Upper lobe of right lung (tissue), 1 donor: ENCODE data around the gene SNX1. TPM values are rescaled to one million over a fixed set of nuclear protein-coding genes. Genes with fewer than 3 reads are reported as not detected.

Experiments used
- ATAC-seq: fragments of 200-7000 bp; cut with Tn5 transposase; one replicate; pipeline ENCODE4 v1.9.1; 2020; ENCODE audit warnings: mild to moderate bottlenecking, moderate library complexity
- DNase-seq: peaks from one replicate; pipeline ENCODE4 v3.0.0-alpha.2; 2020
- H3K27ac ChIP-seq: fragments of 200-600 bp; one replicate; pipeline ENCODE4 v1.8.0; 2022
- H3K27me3 ChIP-seq: fragments of 200-600 bp; one replicate; pipeline ENCODE4 v1.8.0; 2022; ENCODE audit warnings: mild to moderate bottlenecking
- H3K36me3 ChIP-seq: fragments of 200-600 bp; one replicate; pipeline ENCODE4 v1.8.0; 2022
- H3K4me1 ChIP-seq: fragments of 200-600 bp; one replicate; pipeline ENCODE4 v1.8.0; 2022
- H3K4me3 ChIP-seq: fragments of 200-600 bp; one replicate; pipeline ENCODE4 v1.8.0; 2022; ENCODE audit warnings: mild to moderate bottlenecking
- H3K9me3 ChIP-seq: fragments of 200-600 bp; one replicate; pipeline ENCODE4 v1.8.0; 2022
- CTCF ChIP-seq: fragments of 200-600 bp; IDR thresholded peaks from one replicate; pipeline ENCODE4 v1.8.0; 2022; ENCODE audit warnings: antibody characterized with exemption
- intact Hi-C: fragments of 100-400 bp; cut with DNase I; formaldehyde crosslinking; loops from one replicate; pipeline ENCODE4 v1.11.0; 2022
- total RNA-seq: library from RNA; stranded (reverse); fragmentation: NEBNext Ultra II Directional; extraction: Animal tissue kit (Norgen Biotek cat#: 25700); gene quantifications from one replicate; pipeline ENCODE4 v1.2.1, GENCODE V29; 2021
- donor health status: DM: no; HTN: yes; CAD: no; lungs with severe emphysema.

The SNX1 gene
- total RNA-seq, 1 donor from 2014 or later, result 162 TPM

- Histone ChIP-seq H3K27ac (peak overlapping the region; percentile 96), H3K4me3 (peak overlapping the region; percentile 89), H3K4me1 (peaks cover 37% of the 10 kb centered on the region), H3K27me3 (no peaks in the 10 kb centered on the region), H3K9me3 (no peaks in the 10 kb centered on the region), H3K36me3 (peaks cover 48% of the 10 kb centered on the region)
- TF ChIP-seq CTCF, result no peak
- DNase-seq (no peak), ATAC-seq (no peak)
- intact Hi-C loops, result no loop called here
Measured at GRCh38 chr15:64161688-64162477, 66.1 kb downstream of the SNX1 start.

DNA sequence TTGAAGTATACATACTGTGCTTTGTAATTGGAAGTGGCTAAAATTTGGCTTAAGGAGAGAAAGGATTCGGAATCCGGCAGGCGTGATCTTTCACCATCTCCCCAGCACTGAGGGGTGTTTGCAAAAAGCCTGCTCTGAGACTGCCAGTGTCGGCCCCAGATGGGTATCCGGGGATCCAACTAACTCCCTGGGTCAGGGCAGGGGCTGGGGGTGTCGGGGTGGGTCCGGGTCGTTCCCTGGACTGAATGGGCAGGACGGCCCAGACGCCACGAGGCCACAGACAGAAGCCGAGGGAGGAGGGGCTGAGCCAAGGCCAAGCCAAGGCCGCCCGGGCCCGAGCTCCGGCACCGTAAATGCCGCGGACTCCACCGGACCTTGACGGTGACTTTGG lies 66.7 kb downstream of the SNX1 start:
- peaks cover 42% of the 10 kb centered on the region for H3K36me3 ChIP-seq
- peaks cover 37% of the 10 kb centered on the region for H3K4me1 ChIP-seq
- no peak for TF ChIP-seq CTCF
- H3K27me3 ChIP-seq, result no peaks in the 10 kb centered on the region
- no peak for DNase-seq
- no peaks in the 10 kb centered on the region for H3K9me3 ChIP-seq
- H3K27ac ChIP-seq, result peak overlapping the region; percentile 96
- peak; percentile 56 for ATAC-seq
- intact Hi-C loops, result no loop called here
- H3K4me3 ChIP-seq, result peak overlapping the region; percentile 89

GRCh38 chr15:64162869-64163658 lies 67.3 kb downstream of the SNX1 start, which contains the start of gene PPIB:
Gene PPIB (minus strand): TSS chr15:64163022. CDS start chr15:64162986, 36 bp downstream.
- ATAC-seq, result peak; percentile 96
- peak; percentile 51 for TF ChIP-seq CTCF
- Histone ChIP-seq H3K27ac (peak within 1 kb of the TSS; percentile 96), H3K27me3 (no peaks in the 10 kb centered on the region), H3K4me3 (peak within 1 kb of the TSS; percentile 89), H3K36me3 (peaks cover 36% of the 10 kb centered on the region), H3K9me3 (no peaks in the 10 kb centered on the region), H3K4me1 (peaks cover 37% of the 10 kb centered on the region)
- intact Hi-C loops, result no loop called here
- DNase-seq, result peak; percentile 100

DNA sequence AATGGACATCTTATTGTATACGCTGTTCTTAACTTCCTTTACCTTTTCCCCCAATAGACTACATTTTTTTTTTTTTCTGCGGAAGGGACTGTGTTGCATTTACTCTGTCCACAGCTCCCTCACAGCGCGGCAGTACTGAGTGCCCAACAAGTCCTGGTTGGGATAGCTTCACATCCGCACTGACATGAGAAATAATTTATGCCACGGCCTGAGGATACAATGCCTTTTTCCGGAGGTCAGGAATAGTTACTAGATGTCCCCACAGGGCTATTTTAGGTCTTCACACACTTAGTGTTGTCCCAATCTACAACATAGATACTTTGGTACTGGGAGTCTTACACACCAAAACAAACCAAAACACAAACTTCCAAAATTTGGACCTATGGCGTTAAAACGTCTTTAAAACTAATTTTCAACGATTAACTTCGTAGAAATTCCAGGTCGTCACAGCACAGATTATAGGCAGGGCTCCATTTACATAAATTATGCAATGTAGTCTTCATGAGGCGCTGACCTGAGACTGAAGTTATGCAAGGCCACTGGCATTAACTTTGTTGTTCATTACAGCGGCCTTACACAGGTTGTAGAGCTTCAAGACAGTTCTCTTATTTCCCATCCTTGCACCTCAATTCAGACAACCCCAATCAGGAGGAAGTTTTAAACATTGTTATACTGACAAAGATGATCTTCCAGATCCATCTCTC lies 68.0 kb downstream of the SNX1 start:
- ATAC-seq (peak; percentile 3), DNase-seq (no peak)
- intact Hi-C loops, result no loop called here
- Histone ChIP-seq H3K27me3 (no peaks in the 10 kb centered on the region), H3K4me1 (peaks cover 32% of the 10 kb centered on the region), H3K4me3 (peak overlapping the region; percentile 89), H3K27ac (peak overlapping the region; percentile 96), H3K9me3 (no peaks in the 10 kb centered on the region), H3K36me3 (peaks cover 29% of the 10 kb centered on the region)
- no peak for TF ChIP-seq CTCF

DNA sequence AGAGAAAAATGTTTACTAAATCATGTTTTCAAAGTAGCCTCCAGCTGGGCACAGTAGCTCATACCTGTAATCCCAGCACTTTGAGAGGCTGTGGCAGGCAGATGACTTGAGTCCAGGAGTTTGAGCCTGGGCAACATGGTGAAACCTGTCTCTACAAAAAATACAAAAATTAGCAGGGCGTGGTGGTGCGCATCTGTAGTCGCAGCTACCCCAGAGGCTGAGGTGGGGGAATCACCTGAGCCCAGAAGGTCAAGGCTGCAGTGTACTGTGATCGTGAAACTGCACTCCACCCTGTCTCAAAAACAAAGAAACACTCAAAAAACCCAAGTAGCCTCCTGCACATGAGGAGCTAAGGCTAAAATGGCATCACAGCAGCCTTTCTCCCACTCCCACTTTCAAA lies 68.7 kb downstream of the SNX1 start:
- Histone ChIP-seq H3K9me3 (no peaks in the 10 kb centered on the region), H3K4me1 (peaks cover 28% of the 10 kb centered on the region), H3K27ac (peak overlapping the region; percentile 96), H3K4me3 (no peak overlapping the region), H3K36me3 (peaks cover 23% of the 10 kb centered on the region), H3K27me3 (no peaks in the 10 kb centered on the region)
- intact Hi-C loops, result no loop called here
- no peak for DNase-seq
- no peak for ATAC-seq
- no peak for TF ChIP-seq CTCF
